Measurements from ENCODE around the gene CCDC30.
"Not testable (repeated sequence)": the region's sequence is repeated elsewhere in the genome, so short reads cannot be mapped to it uniquely, and the experiment has no call there.

The CCDC30 gene

GRCh38 chr1:42506576-42506975, 43.5 kb downstream of the CCDC30 start:
- Histone ChIP-seq H3K9ac (ENCODE audit: low read depth in 1 of 2, low read length in 2 of 2) (no peak overlapping the region), H3K4me1 (ENCODE audit: control insufficient read depth in 2 of 2, insufficient read depth in 2 of 2, low read length in 2 of 2) (no peaks in the 10 kb centered on the region), H3K4me3 (ENCODE audit: low read length in 2 of 2) (no peak overlapping the region), H3K27ac (ENCODE audit: low read depth in 2 of 2, low read length in 2 of 2) (no peak overlapping the region), H3K36me3 (ENCODE audit: control insufficient read depth in 2 of 2, insufficient read depth in 2 of 2, low read length in 2 of 2) (peaks cover 2 to 4% of the 10 kb centered on the region in 2 donors), H3K9me3 (ENCODE audit: control insufficient read depth in 2 of 2, low read length in 2 of 2) (peaks cover 22 to 29% of the 10 kb centered on the region in 2 donors), H3K27me3 (ENCODE audit: control insufficient read depth in 2 of 2, insufficient read depth in 2 of 2, low read length in 2 of 2) (no peaks in the 10 kb centered on the region)

- peaks cover 13 to 20% of the 10 kb centered on the region in 2 donors for H3K9me3 ChIP-seq (ENCODE audit: control insufficient read depth in 2 of 2, low read length in 2 of 2)
- H3K4me3 ChIP-seq (ENCODE audit: low read length in 2 of 2); H3K27me3 ChIP-seq (ENCODE audit: control insufficient read depth in 2 of 2, insufficient read depth in 2 of 2, low read length in 2 of 2); H3K9ac ChIP-seq (ENCODE audit: low read depth in 1 of 2, low read length in 2 of 2); H3K27ac ChIP-seq (ENCODE audit: low read depth in 2 of 2, low read length in 2 of 2); H3K36me3 ChIP-seq (ENCODE audit: control insufficient read depth in 2 of 2, insufficient read depth in 2 of 2, low read length in 2 of 2); H3K4me1 ChIP-seq (ENCODE audit: control insufficient read depth in 2 of 2, insufficient read depth in 2 of 2, low read length in 2 of 2): not testable (repeated sequence)
Observed at GRCh38 chr1:42511581-42512155, 48.6 kb downstream of the CCDC30 start.

DNA sequence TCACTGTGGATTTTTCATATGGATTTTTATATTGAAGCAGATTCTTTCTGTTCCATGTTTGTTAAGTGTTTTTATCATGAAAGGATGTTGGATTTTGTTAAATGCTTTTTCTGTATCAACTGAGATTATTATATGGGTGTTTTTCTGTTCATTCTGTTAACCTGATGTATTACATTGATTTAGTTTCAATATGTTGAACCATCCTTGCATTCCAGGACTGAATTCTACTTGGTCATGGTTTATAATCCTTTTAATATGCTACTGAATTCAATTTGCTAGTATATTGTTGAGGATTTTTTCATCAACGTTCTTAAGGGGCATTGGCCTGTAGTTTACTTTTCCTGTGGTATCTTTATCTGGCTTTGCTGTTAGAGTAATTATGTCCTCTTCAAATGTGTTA, 55.8 kb downstream of the CCDC30 start:
- H3K27me3 ChIP-seq (ENCODE audit: control insufficient read depth in 2 of 2, insufficient read depth in 2 of 2, low read length in 2 of 2), result no peaks in the 10 kb centered on the region
- no peak overlapping the region for H3K9ac ChIP-seq (ENCODE audit: low read depth in 1 of 2, low read length in 2 of 2)
- no peaks in the 10 kb centered on the region for H3K4me1 ChIP-seq (ENCODE audit: control insufficient read depth in 2 of 2, insufficient read depth in 2 of 2, low read length in 2 of 2)
- H3K36me3 ChIP-seq (ENCODE audit: control insufficient read depth in 2 of 2, insufficient read depth in 2 of 2, low read length in 2 of 2), result no peaks in the 10 kb centered on the region
- no peak overlapping the region for H3K4me3 ChIP-seq (ENCODE audit: low read length in 2 of 2)
- no peak overlapping the region for H3K27ac ChIP-seq (ENCODE audit: low read depth in 2 of 2, low read length in 2 of 2)
- H3K9me3 ChIP-seq (ENCODE audit: control insufficient read depth in 2 of 2, low read length in 2 of 2), result peaks cover 7 to 10% of the 10 kb centered on the region in 2 donors

- H3K9me3 ChIP-seq (ENCODE audit: control insufficient read depth in 2 of 2, low read length in 2 of 2), result peaks cover 7 to 10% of the 10 kb centered on the region in 2 donors
- H3K9ac ChIP-seq (ENCODE audit: low read depth in 1 of 2, low read length in 2 of 2), result no peak overlapping the region
- no peaks in the 10 kb centered on the region for H3K4me1 ChIP-seq (ENCODE audit: control insufficient read depth in 2 of 2, insufficient read depth in 2 of 2, low read length in 2 of 2)
- no peaks in the 10 kb centered on the region for H3K36me3 ChIP-seq (ENCODE audit: control insufficient read depth in 2 of 2, insufficient read depth in 2 of 2, low read length in 2 of 2)
- H3K4me3 ChIP-seq (ENCODE audit: low read length in 2 of 2), result no peak overlapping the region
- no peak overlapping the region for H3K27ac ChIP-seq (ENCODE audit: low read depth in 2 of 2, low read length in 2 of 2)
- no peaks in the 10 kb centered on the region for H3K27me3 ChIP-seq (ENCODE audit: control insufficient read depth in 2 of 2, insufficient read depth in 2 of 2, low read length in 2 of 2)
Observed at GRCh38 chr1:42523171-42523570, 60.1 kb downstream of the CCDC30 start.

DNA sequence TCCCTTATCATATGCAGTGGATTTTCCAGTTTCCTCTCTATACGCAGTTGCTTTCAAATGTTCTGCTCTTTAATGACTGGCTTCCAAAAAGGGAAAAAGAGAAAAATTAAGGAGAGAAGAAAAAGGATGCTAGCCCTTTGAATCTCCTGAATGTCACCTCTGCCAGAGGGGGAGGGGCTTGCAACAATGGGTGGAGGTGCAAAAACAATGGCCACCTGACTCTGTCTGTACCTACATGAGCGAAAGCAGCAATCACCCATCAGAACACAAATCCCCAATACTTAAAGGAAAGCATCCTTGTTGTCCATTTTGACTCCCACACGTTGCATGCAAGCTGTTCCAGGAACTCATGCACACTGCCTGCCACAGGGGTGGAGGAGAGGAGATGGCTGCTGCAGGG, 61.2 kb downstream of the CCDC30 start:
- Histone ChIP-seq H3K4me1 (ENCODE audit: control insufficient read depth in 2 of 2, insufficient read depth in 2 of 2, low read length in 2 of 2) (no peaks in the 10 kb centered on the region), H3K27ac (ENCODE audit: low read depth in 2 of 2, low read length in 2 of 2) (no peak overlapping the region), H3K36me3 (ENCODE audit: control insufficient read depth in 2 of 2, insufficient read depth in 2 of 2, low read length in 2 of 2) (no peaks in the 10 kb centered on the region), H3K9ac (ENCODE audit: low read depth in 1 of 2, low read length in 2 of 2) (no peak overlapping the region), H3K4me3 (ENCODE audit: low read length in 2 of 2) (no peak overlapping the region), H3K27me3 (ENCODE audit: control insufficient read depth in 2 of 2, insufficient read depth in 2 of 2, low read length in 2 of 2) (no peaks in the 10 kb centered on the region), H3K9me3 (ENCODE audit: control insufficient read depth in 2 of 2, low read length in 2 of 2) (peaks cover 0 to under 1% of the 10 kb centered on the region in 2 donors)

GRCh38 chr1:42529724-42530181, 66.7 kb downstream of the CCDC30 start:
- Histone ChIP-seq H3K9ac (ENCODE audit: low read depth in 1 of 2, low read length in 2 of 2) (no peak overlapping the region), H3K27ac (ENCODE audit: low read depth in 2 of 2, low read length in 2 of 2) (no peak overlapping the region), H3K4me3 (ENCODE audit: low read length in 2 of 2) (peak overlapping the region; percentile 40 to 60), H3K27me3 (ENCODE audit: control insufficient read depth in 2 of 2, insufficient read depth in 2 of 2, low read length in 2 of 2) (no peaks in the 10 kb centered on the region), H3K9me3 (ENCODE audit: control insufficient read depth in 2 of 2, low read length in 2 of 2) (no peaks in the 10 kb centered on the region), H3K4me1 (ENCODE audit: control insufficient read depth in 2 of 2, insufficient read depth in 2 of 2, low read length in 2 of 2) (peaks cover 0 to 4% of the 10 kb centered on the region in 2 donors), H3K36me3 (ENCODE audit: control insufficient read depth in 2 of 2, insufficient read depth in 2 of 2, low read length in 2 of 2) (no peaks in the 10 kb centered on the region)

DNA sequence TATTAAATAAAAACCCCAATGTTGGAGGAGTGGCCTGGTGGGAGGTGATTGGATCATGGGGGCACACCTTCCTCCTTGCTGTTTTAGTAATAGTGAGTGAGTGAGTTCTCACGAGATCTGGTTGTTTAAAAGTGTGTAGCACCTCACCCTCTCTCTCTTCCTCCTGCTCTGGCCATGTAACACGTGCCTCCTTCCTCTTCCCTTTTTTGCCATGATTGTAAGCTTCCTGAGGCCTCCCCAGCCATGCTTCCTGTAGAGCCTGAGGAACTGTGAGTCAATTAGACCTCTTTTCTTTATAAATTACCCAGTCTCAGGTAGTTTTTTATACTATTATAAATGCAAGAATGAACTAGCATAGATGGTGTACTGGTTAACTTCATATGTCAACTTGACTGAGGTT, 68.0 kb downstream of the CCDC30 start:
- Histone ChIP-seq H3K4me3 (ENCODE audit: low read length in 2 of 2) (no peak overlapping the region), H3K9me3 (ENCODE audit: control insufficient read depth in 2 of 2, low read length in 2 of 2) (no peaks in the 10 kb centered on the region), H3K4me1 (ENCODE audit: control insufficient read depth in 2 of 2, insufficient read depth in 2 of 2, low read length in 2 of 2) (peaks cover 0 to 4% of the 10 kb centered on the region in 2 donors), H3K27me3 (ENCODE audit: control insufficient read depth in 2 of 2, insufficient read depth in 2 of 2, low read length in 2 of 2) (no peaks in the 10 kb centered on the region), H3K9ac (ENCODE audit: low read depth in 1 of 2, low read length in 2 of 2) (no peak overlapping the region), H3K36me3 (ENCODE audit: control insufficient read depth in 2 of 2, insufficient read depth in 2 of 2, low read length in 2 of 2) (no peaks in the 10 kb centered on the region), H3K27ac (ENCODE audit: low read depth in 2 of 2, low read length in 2 of 2) (no peak overlapping the region)

- Histone ChIP-seq H3K9ac (ENCODE audit: low read depth in 1 of 2, low read length in 2 of 2) (no peak overlapping the region), H3K36me3 (ENCODE audit: control insufficient read depth in 2 of 2, insufficient read depth in 2 of 2, low read length in 2 of 2) (no peaks in the 10 kb centered on the region), H3K9me3 (ENCODE audit: control insufficient read depth in 2 of 2, low read length in 2 of 2) (no peaks in the 10 kb centered on the region), H3K4me1 (ENCODE audit: control insufficient read depth in 2 of 2, insufficient read depth in 2 of 2, low read length in 2 of 2) (peaks cover 0 to 4% of the 10 kb centered on the region in 2 donors), H3K4me3 (ENCODE audit: low read length in 2 of 2) (no peak overlapping the region), H3K27me3 (ENCODE audit: control insufficient read depth in 2 of 2, insufficient read depth in 2 of 2, low read length in 2 of 2) (no peaks in the 10 kb centered on the region), H3K27ac (ENCODE audit: low read depth in 2 of 2, low read length in 2 of 2) (no peak overlapping the region)
Observed at GRCh38 chr1:42533101-42533863, 70.2 kb downstream of the CCDC30 start.

- H3K36me3 ChIP-seq (ENCODE audit: control insufficient read depth in 2 of 2, insufficient read depth in 2 of 2, low read length in 2 of 2), result no peaks in the 10 kb centered on the region
- H3K4me1 ChIP-seq (ENCODE audit: control insufficient read depth in 2 of 2, insufficient read depth in 2 of 2, low read length in 2 of 2), result no peaks in the 10 kb centered on the region
- no peak overlapping the region for H3K9ac ChIP-seq (ENCODE audit: low read depth in 1 of 2, low read length in 2 of 2)
- no peak overlapping the region for H3K27ac ChIP-seq (ENCODE audit: low read depth in 2 of 2, low read length in 2 of 2)
- no peaks in the 10 kb centered on the region for H3K9me3 ChIP-seq (ENCODE audit: control insufficient read depth in 2 of 2, low read length in 2 of 2)
- no peak overlapping the region for H3K4me3 ChIP-seq (ENCODE audit: low read length in 2 of 2)
- no peaks in the 10 kb centered on the region for H3K27me3 ChIP-seq (ENCODE audit: control insufficient read depth in 2 of 2, insufficient read depth in 2 of 2, low read length in 2 of 2)
Observed at GRCh38 chr1:42541104-42541503, 78.0 kb downstream of the CCDC30 start.

- H3K4me1 ChIP-seq (ENCODE audit: control insufficient read depth in 2 of 2, insufficient read depth in 2 of 2, low read length in 2 of 2), result no peaks in the 10 kb centered on the region
- no peaks in the 10 kb centered on the region for H3K9me3 ChIP-seq (ENCODE audit: control insufficient read depth in 2 of 2, low read length in 2 of 2)
- H3K4me3 ChIP-seq (ENCODE audit: low read length in 2 of 2), result no peak overlapping the region
- no peak overlapping the region for H3K27ac ChIP-seq (ENCODE audit: low read depth in 2 of 2, low read length in 2 of 2)
- H3K36me3 ChIP-seq (ENCODE audit: control insufficient read depth in 2 of 2, insufficient read depth in 2 of 2, low read length in 2 of 2), result no peaks in the 10 kb centered on the region
- no peak overlapping the region for H3K9ac ChIP-seq (ENCODE audit: low read depth in 1 of 2, low read length in 2 of 2)
- no peaks in the 10 kb centered on the region for H3K27me3 ChIP-seq (ENCODE audit: control insufficient read depth in 2 of 2, insufficient read depth in 2 of 2, low read length in 2 of 2)
Observed at GRCh38 chr1:42551180-42551579, 88.1 kb downstream of the CCDC30 start.

Measured in mucosa of rectum (tissue), 2 donors.